NCI-H2196 (cell line): ENCODE measurements around the gene WDR91.
A peak's percentile ranks its signal among the peaks of the same experiment; 100 is the strongest.

ENCODE experiments used
- DNase-seq: peaks from one replicate; lab custom pipeline; 2025; ENCODE audit not compliant: unreplicated experiment; lab: John Stamatoyannopoulos, UW

The WDR91 gene

DNA sequence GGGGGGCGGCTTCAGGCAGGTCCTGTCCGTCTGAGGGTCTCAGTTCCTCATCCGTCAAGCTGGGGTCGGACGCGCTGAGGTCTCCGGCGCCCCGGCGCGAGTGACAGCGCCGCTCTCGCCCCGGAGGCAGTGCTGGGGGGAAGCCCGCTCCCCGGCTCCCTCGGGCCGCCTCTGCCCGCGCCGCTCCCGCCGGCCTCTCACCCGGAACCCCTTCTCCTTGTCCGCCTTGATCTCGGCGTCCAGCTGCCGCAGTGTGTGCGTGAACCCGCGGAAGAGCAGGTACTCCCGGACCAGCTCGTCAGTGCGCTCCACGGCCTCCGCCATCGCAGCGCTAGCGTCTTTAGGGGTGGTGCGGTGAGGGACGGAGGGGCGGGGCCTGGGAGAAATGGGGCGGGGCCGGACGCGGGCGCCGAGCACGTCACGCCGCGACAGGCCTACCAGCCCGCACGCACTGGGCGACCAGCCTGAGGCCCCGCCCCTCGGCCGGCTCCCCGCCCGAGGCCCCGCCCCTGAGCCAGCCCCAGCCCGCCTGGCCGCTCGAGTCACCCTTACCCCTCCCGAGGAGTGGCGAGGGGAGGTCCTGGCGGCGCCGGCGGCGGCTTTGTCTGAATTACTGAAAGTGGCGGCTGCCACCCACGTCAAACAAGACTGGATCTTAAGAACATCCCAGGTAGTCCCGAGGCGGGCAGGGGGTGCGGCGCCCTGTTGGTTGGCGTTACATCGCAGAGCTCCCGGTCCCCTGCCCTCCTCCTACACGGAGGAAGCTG lies at the start of gene WDR91:
Gene WDR91, minus strand, starts transcription at position 348 of the 767 bp plus-strand sequence. Its CDS starts 24 bp downstream, at position 324.
- peak; percentile 90 for DNase-seq

DNA sequence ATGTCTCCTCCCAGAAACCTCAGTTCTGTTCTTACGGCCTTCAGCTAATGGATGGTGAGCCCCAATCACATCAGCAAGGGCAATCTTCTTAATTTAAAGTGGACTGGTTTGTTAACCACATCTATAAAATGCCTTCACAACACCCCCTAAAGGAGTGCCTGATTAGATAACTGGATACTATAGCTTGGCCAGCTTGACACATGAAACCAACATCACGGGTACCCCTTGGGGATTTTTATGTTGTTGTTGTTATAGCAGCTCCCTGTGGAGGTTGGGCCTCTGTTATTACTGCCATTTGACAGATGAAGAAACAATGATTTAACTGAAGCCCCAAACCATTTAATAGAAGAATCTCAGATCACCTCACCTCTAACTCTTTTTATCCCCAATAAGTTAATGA lies 49.1 kb upstream of the WDR91 start:
- no peak for DNase-seq

DNA sequence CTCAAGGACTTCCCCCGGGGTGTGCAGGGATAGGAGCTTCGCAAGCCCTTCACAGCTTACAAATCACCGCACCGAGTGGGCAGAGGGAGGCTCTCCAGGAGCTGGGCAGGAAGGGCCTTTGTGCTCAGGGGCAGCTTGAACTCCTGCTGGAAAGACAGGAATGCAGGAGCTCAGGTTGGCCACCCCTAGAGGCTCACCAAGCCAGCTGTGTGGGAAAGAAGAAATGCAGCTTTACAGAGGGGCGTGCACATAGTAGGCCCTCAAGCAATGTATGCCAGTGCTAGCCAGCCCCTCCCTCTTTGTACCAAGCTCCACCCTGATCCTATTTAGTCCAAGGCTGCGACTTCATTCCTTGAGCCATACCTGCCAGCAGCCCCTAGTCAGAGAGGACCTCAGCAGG lies 48.4 kb upstream of the WDR91 start:
- DNase-seq: no peak

DNA sequence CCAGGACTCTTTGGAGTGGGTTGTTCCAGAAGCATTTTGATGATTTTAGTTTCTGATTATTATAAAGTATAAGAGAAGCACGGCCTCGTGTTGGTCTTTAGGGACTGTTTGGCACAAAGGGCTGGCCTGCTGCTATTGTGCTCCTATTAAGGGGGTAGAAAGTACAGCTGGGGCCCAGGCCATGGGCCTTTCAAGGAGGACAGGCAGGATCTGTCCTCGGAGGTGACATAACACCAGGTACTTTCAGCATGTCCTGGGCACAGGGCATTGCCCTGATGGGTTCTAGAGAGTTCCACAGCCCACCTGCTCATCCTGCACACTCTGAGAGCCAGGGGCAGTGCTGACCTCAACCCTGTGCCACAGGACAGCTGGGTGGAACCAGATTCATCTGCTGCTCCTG lies 47.3 kb upstream of the WDR91 start:
- no peak for DNase-seq

DNA sequence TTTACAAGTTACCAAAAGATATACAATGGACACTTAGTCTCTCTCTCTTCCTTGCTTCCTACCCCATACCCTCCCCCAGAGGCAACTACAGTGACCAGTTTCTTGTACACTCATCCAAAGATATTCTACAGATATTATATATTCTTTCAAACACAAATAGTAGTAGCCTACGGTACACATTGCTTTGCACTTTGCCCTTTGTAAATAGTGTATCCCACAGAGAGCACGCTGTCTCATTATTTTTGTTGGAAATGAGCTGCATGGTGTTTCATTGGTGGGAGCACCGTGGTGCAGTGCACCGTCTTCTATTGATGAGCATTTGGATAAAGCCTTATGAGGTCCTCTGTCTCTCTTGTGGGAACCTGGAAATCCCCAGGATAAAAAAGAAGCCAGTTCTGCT lies 46.5 kb upstream of the WDR91 start:
- DNase-seq: no peak

DNA sequence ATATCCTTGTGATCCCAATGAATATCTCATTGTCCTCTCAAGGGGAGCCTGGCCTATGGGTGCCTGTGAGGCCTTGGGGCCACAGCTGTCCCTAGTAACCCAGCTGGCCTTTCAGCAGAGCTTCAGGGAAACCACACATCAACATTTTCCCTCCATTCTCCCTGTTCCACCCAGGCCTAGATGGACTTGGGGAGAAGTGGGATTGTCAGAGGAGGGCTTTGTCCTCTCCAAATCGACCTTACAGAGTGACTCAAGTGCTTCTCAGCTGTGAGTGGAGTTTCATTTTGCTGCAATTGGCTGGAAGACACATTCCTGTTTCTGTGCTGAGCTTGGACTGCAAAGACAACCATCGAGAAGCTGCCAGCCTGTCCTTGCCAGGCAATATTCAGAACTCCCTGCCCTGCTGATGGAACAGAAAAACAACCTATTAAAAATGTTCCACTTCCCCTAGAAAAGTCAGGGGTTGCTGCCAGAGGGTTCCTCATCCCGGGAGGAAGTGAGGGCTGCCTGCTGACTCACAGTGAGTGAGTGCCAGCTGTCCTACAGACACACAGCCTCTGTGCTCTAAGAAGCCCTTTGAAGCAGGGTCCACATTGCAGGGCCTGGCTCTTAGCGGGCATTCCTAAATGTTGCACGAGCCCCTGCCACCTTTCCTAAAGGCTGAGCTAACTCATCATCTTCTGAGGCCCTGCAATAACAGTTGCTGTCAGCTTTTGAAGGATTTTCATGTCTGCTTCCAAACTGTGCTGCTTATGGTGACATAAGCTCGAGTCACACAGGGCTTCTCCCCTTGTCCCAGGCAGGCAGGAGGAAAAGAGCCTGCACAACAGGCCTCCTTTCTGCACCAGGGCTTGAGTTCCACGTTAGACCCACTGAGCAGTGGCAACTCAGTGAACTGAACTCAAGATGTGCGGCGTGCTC lies 42.8 kb upstream of the WDR91 start:
- no peak for DNase-seq

DNA sequence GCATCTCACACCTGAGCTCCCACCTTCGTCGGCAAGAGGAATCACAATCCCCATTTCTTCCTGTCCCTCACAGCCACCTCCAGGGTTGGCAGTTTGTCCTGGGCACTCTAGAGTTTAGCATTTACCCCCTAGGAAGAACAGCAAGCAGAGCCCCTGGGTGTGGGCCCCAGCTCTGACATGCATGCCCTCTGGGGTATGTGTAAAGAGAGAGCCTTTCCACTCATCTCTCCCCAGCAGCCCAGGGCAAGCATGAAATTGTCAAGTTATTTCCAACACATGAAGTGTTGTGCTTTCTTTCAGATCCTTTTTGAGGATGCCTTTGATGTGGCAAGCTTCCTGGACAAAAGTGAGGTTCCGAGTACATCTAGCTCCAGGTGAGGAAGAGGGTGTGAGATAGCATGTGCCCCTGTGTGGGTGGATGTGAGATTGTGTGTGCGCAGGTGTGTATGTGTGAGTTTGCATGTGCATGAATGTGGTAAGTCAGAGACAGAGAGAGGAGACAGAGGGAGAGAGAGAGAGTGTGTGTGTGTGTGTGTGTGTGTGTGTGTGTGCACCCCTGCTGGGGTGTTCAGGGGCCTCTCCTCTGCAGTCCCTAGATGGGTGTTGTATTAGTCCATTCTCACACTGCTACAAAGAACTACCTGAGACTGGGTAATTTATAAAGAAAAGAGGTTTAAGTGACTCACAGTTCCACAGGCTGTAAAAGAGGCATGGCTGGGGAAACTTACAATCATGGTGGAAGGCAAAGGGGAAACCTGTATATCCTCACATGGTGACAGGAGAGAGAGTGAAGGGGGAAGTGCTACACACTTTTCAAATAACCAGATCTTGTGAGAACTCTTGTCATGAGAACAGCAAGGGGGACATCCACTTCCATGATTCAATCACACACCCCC lies 40.4 kb upstream of the WDR91 start:
- no peak for DNase-seq

DNA sequence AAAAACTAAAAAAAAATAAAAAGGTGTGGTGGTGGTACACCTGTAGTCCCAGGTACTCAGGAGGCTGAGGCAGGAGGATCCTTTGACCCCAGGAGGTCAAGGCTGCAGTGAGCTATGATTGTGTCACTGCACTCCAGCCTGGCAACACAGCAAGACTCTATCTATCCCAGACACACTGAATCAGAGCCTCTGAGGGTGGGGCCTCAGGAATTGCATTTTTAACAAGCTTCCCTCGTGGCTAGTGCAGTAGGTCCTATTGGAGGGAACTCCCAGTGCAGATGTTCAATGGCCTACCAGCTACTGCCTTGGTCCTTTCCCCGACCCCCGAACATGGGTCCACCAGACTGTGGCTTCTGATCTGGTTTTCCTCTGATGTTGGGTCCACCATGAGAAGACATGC lies 37.2 kb upstream of the WDR91 start:
- no peak for DNase-seq

DNA sequence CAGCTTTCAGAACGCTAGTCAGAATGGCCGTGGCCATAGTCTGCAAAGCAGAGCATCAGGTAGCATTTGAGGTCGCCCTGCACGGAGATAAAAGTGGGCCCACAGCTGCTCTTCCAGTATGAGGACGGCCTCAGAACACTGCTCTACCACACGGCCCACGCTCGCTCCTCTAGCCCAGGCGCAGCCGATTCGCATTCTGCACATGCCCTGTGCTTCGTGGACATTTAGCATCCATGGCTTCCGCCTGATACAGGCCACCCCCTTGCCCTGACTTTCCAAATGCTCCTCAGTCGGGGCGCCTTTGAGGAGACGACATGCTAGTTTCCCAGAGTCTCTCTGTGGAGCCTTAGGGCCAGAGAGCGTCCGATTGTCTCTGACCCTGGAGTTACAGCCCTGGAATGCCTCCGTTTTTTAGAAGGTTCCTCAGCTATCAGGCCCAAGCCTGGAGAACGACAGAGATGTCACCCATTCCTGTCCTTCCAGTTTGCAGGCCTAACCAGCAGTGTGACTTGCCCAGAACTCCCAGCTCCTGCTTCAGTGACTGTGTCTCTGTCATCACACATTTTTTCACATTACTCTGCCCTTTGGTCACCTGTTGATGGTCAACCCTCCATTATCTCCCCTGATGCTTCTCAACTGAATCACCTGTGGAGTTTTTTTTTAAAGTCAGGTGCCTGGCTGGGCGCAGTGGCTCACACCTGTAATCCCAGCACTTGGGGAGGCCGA lies 36.6 kb upstream of the WDR91 start:
- no peak for DNase-seq

DNA sequence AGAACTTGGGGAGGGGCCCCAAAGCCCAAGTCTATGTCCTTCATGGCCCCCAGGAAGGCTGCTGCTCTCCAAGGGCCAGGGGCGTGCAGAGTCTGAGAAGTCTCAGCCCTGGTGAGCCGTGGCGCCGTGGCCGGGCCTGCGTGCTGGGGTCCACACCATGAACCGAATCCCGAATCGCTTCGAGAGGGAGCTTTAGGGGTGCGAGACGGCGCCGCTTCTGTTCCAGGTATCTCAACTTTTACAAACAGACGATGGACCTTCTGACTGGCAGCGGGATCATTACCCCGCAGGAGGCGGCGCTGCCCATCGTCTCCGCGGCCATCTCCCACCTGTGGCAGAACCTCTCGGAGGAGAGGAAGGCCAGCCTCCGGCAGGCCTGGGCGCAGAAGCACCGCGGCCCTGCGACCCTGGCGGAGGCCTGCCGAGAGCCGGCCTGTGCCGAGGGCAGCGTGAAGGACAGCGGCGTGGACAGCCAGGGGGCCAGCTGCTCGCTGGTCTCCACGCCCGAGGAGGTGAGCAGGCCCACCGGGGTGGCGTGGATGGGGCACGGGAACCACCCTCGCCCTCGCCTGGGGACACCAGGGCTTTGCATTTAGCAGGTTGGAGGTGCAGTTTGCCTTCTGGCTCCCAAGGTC lies 35.0 kb upstream of the WDR91 start:
- DNase-seq: no peak

DNA sequence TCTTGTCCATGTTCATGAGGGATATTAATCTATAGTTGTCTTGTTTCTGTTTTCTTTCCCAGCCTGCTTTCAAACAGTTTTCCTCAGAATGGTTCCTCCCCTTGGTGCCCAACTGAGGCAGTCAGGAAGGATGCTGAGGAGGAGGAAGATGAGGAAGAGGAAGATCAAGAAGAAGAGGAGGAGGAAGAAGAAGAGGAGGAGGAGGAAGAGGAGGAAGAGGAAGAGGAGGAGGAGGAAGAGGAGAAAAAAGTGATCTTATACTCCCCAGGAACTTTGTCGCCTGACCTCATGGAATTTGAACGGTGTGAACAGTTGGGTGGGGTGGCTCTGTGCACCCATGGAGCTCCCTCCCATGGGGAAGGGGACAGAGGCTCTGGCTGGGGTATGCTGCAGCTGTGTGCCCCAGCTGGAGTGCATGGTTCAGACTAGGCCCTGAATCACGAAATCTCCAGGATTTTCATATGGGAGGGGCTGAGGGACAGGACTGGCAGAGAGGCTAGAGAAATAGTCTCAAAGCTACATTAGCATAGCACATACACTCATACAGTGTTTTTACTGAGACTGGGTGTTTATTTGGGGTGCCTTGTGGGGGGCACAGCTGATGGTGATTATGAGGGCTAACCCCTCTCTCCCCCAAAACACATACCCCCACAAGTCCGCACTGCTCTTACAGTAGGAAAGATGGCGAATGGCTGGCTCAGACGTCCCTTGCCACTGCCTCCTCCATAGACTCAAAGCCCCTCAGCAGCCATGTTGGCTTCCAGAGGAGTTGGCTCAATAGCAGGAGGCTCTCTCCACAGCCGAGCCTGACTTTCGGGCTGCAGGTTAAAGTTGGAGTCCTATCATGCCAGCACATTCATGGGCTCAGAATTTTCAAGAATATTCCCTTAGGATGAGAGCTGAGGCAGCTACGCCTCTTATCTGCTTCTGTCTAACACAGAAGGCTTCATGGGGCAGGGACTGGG lies 34.2 kb upstream of the WDR91 start:
- DNase-seq: no peak

DNA sequence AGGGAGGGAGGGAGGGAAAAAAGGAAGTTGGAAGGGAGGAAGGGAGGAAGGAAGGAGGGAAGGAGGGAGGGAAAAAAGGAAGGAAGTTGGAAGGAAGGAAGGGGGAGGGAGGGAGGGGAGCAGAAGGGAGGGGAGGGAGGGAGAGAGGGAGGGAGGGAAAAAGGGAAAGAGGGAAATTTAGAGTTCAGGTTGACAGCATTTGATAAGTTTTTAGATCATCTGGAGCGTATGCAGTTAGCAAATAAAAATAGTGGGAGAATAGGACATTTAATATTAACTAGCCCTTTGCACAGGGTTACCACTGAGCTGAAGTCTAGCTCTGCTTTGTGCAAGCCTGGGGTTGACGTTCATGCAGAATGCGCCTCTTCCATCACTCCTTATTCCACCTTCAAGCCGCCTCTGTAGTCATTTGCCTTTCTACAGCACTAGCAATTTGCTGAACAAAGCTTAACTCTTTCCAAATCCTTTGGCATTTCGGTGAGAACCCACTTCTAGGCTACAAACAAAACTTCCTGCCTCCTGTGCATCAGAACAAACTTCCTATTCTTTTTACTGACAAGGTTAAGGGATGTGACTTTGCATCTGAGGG lies 30.9 kb upstream of the WDR91 start:
- DNase-seq: no peak

DNA sequence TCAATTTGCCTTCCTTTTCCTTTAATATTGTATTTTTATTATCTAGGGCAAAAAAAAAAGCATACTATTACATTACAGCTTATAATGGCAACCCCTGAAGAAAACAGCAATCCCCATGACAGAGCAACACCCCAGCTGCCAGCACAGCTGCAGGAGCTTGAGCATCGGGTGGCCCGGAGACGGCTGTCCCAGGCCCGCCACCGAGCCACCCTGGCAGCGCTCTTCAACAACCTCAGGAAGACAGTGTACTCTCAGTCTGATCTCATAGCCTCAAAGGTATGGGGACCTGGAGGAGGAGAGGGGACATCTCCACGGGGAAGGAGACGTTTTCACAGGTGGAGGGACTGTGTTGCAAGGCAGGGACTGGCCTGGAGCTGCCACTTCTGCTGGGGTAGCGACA lies 29.1 kb upstream of the WDR91 start:
- no peak for DNase-seq

DNA sequence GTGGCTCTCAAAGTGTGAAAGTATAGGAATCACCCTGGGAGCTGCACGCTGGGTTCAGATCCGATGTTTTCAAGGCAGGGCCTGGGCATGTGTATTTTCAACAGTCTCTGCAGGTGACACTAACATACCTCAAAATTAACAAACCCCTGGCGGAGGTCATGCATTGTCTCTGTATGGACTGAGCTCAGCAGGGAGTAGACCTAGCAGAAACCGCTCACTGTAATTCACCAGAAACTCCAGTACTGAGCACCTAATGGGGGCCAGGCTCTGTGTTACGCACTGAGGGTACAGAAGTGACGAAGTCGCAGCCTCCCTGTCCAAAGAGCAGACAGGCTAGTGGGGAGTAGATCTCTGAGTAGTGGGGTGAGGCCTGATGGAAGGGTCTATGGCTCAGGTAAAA lies 27.9 kb upstream of the WDR91 start:
- no peak for DNase-seq

DNA sequence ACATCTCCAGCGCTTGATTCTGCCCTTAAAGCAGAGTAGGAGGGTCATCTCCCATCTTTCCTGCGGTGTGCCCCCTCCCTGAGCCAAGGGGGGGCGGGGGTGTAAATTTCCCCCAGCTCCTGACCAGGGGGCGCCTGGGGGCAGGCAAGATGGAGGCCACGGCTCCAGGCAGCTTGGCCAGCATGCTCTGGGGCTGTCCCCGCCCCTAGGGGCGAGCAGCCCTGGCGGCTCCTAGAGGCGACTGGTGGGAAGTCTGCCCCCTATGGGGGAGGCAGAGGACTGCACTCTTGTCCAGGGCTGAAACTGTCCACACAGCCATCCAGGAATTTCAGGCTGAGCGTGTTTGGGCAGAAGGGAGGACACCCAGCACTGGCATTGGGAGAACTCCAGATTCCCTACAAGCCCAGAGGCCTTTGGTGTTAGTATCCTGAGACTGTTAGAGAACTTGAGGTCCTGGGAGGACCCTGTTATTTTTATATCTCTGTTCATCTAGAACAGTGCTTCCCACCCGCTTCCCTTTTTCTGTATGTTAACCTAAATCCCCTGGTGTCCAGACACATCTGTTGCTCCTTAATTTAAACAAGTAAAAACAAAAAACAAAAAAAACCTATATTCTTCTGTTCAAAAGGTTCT lies 26.9 kb upstream of the WDR91 start:
- no peak for DNase-seq

DNA sequence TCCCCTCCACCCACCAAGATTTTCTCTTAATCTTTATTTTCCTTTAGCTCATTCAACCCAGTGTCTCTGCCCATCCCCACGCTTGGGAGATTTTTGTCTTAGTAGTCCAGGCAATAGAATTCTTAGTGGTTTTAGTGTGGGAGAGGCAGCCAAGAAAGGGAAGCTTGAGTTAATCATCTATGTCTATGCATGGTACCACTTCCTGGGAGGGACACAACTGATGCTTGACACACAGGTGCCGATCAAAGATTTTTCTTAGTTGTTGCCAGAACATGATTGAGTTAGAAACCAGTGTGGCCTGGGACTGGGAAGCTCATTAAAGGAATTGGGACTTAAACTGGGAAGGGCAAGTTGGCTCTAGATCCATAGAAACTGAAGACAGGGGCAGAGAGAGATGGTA lies 25.4 kb upstream of the WDR91 start:
- DNase-seq: no peak

DNA sequence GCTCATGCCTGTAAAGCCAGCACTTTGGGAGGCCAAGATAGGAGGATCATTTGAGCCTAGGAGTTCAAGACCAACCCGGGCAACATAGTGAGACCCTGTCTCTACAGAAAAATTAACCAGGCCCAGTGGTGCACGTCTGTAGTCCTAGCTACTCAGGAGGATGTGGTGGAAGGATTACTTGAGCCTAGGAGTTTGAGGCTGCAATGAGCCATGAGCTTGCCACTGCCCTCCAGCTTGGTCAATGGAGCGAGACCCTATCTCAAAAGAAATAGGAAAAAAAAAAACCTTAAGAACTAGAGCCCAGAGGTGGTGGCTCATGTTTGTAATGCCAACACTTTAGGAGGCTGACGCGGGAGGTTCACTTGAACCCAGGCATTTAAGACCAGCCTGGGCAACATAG lies 24.5 kb upstream of the WDR91 start:
- DNase-seq: no peak

DNA sequence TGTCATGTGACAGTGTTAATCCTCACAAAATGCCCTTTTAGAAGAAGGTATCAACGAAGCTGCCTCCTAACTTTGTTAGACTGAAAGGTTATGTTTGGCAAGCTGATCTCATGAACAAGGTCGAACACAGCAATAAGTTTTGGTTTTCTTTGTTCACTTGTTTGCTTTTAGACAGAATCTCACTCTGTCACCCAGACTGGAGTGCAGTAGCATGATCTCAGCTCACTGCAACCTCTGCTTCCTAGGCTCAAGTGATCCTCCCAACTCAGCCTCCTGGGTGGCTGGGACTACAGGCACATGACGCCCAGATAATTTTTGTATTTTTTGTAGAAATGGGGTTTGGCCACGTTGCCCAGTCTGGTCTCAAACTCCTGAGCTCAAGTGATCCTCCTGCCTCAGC lies 23.4 kb upstream of the WDR91 start:
- no peak for DNase-seq
